DMS 273 (cell line): ENCODE data around the gene RIN1.
"Not testable (repeated sequence)": the region's sequence is repeated elsewhere in the genome, so short reads cannot be mapped to it uniquely, and the experiment has no call there.

Experiments
- DNase-seq: peaks from one replicate; lab custom pipeline; 2025; ENCODE audit not compliant: unreplicated experiment; lab: John Stamatoyannopoulos, UW

The RIN1 gene

GRCh38 chr11:66360406-66361073, 24.3 kb upstream of the RIN1 start:
- DNase-seq = no peak

- no peak for DNase-seq
Observed at GRCh38 chr11:66359662-66360087, 23.4 kb upstream of the RIN1 start.

GRCh38 chr11:66350560-66351235, 14.5 kb upstream of the RIN1 start:
- not testable (repeated sequence) for DNase-seq

GRCh38 chr11:66349084-66349386, 12.8 kb upstream of the RIN1 start:
- no peak for DNase-seq

GRCh38 chr11:66347425-66348276, 11.4 kb upstream of the RIN1 start, which contains the start of gene B4GAT1:
TSS of gene B4GAT1 (minus strand) at chr11:66347629. CDS start at chr11:66347545, 84 bp downstream.
- peak; percentile 87 for DNase-seq

GRCh38 chr11:66346476-66347424, 10.5 kb upstream of the RIN1 start:
- no peak for DNase-seq

GRCh38 chr11:66345316-66345649, 9.0 kb upstream of the RIN1 start:
- no peak for DNase-seq

GRCh38 chr11:66344550-66345315, 8.5 kb upstream of the RIN1 start, which contains the start of gene BRMS1:
TSS of gene BRMS1 (minus strand) at chr11:66345104. CDS start at chr11:66342234, 2,870 bp downstream.
- peak; percentile 97 for DNase-seq

GRCh38 chr11:66343176-66343575, 6.9 kb upstream of the RIN1 start:
- DNase-seq = no peak

GRCh38 chr11:66341502-66342126, 5.4 kb upstream of the RIN1 start:
- DNase-seq = no peak

- no peak for DNase-seq
Observed at GRCh38 chr11:66340596-66341501, 4.6 kb upstream of the RIN1 start.

- no peak for DNase-seq
Observed at GRCh38 chr11:66339686-66340483, 3.7 kb upstream of the RIN1 start.

GRCh38 chr11:66339162-66339675, 3.0 kb upstream of the RIN1 start:
- peak; percentile 46 for DNase-seq

- no peak for DNase-seq
Observed at GRCh38 chr11:66338276-66339161, 2.3 kb upstream of the RIN1 start.

GRCh38 chr11:66337103-66337899, 1.1 kb upstream of the RIN1 start:
- peak; percentile 86 for DNase-seq
